ENCODE measurements around the gene CHCHD3.
"Not testable (repeated sequence)": the region's sequence is repeated elsewhere in the genome, so short reads cannot be mapped to it uniquely, and the experiment has no call there.

Gene CHCHD3

DNA sequence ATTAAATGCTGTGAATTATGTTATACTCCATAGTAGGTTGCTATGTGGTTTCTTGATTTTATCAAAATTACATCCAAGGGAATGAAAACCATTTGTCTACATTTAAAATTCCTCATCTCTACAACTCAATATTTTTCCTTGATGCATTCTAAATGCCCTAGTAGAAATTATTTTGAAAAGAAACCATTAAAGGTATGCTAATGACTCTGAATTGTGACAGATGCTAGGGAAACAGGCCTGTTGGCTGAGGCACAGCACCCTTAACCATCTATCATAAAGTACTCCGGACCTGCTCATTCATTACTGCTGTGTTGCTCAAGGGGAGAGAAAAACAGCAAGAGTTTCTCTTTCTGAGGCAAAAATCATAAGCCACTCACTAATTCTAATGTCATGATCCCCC, 131.2 kb downstream of the CHCHD3 start:
- Mint-ChIP-seq H3K27me3 (no peaks in the 10 kb centered on the region), H3K36me3 (ENCODE audit: low read depth) (peaks cover 46% of the 10 kb centered on the region), H3K9me3 (no peaks in the 10 kb centered on the region), H3K27ac (no peak overlapping the region), H3K4me3 (no peak overlapping the region), H3K4me1 (ENCODE audit: low read depth) (no peaks in the 10 kb centered on the region)
- DNase-seq, result no peak

DNA sequence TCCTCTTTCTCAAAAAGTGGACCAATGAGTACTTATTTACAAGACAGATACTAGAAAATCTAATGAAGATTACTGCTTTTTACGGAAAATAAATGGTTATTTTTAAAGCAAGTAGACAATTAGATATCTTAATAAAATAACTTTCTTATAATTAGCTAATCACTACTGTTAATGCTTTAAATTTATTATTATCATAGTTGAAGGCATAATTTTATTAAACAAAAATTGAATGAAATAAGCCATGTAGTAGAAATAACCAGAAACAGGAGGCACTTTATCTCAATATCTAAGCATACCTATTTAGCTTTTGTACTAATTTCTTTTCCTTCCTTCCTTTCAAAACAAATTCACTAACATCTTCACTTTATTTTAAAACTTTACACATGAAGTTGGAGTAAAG, 134.9 kb downstream of the CHCHD3 start:
- no peak for DNase-seq
- Mint-ChIP-seq H3K4me3 (no peak overlapping the region), H3K27ac (no peak overlapping the region), H3K36me3 (ENCODE audit: low read depth) (peaks cover 31% of the 10 kb centered on the region), H3K27me3 (no peaks in the 10 kb centered on the region), H3K4me1 (ENCODE audit: low read depth) (peaks cover 5% of the 10 kb centered on the region), H3K9me3 (no peaks in the 10 kb centered on the region)

DNA sequence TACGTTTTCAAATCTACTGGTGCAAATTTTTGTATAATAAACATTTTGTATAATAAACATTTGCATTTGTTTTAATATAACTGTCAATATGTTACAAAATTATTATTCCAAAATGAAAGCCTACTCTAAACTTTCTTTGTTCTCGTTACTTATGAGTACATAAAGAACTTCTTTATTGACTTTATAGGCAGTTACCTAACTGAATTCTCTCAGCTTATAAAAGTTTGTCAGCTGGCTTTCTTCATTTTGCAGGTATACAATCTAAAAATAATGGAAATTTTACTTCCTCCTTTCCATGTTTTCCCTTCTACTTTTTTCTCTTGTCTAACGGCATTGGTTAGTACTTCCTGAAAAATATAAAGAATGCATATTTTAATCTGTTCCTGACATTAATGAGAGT, 137.1 kb downstream of the CHCHD3 start:
- Mint-ChIP-seq H3K4me1 (ENCODE audit: low read depth) (peaks cover 10% of the 10 kb centered on the region), H3K27me3 (no peaks in the 10 kb centered on the region), H3K9me3 (no peaks in the 10 kb centered on the region), H3K4me3 (no peak overlapping the region), H3K36me3 (ENCODE audit: low read depth) (peaks cover 40% of the 10 kb centered on the region), H3K27ac (no peak overlapping the region)
- no peak for DNase-seq

DNA sequence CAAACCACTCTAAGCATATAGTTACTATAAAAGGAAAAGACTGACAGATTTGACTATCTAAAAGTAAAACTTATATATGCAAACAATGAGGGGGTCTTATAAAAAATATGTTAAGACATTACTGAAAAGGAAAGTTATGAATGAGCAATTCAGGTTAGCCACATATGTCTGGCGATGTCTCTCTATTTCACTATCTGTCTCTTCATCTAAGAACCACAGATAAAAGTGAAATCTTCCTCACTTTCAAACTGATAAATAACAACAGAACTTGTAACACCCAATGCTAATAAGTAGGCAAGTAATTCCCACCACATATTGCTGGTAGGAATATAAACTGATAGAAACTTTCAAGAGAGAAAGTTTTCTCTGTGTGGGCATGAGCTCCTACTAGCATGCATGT, 138.2 kb downstream of the CHCHD3 start:
- Mint-ChIP-seq H3K9me3 (no peaks in the 10 kb centered on the region), H3K36me3 (ENCODE audit: low read depth) (peaks cover 40% of the 10 kb centered on the region), H3K4me3 (no peak overlapping the region), H3K4me1 (ENCODE audit: low read depth) (peaks cover 10% of the 10 kb centered on the region), H3K27ac (no peak overlapping the region), H3K27me3 (no peaks in the 10 kb centered on the region)
- no peak for DNase-seq

DNA sequence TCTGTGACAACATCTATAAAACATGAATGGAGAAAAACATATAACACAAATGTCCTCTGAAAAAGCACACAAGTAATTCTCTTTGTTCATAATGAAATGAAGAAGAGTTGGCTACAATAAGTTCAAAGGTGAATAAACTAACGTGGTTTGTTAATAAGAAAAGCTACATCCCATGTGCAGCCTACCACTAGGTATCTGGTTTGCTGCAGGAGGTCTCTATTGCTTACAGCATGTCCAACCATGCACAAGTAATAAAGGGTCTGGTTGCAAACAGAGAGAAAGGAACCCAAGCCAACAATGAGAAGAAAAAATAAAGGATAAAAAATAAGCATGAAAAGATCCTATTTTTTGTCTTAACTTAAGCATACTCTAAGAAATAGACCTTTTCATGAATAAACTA, 139.2 kb downstream of the CHCHD3 start:
- peaks cover 40% of the 10 kb centered on the region for H3K36me3 Mint-ChIP-seq (ENCODE audit: low read depth)
- H3K4me1 Mint-ChIP-seq (ENCODE audit: low read depth), result peaks cover 10% of the 10 kb centered on the region
- H3K4me3 Mint-ChIP-seq, result no peak overlapping the region
- no peaks in the 10 kb centered on the region for H3K27me3 Mint-ChIP-seq
- H3K9me3 Mint-ChIP-seq, result peaks cover 2% of the 10 kb centered on the region
- H3K27ac Mint-ChIP-seq, result no peak overlapping the region
- no peak for DNase-seq

DNA sequence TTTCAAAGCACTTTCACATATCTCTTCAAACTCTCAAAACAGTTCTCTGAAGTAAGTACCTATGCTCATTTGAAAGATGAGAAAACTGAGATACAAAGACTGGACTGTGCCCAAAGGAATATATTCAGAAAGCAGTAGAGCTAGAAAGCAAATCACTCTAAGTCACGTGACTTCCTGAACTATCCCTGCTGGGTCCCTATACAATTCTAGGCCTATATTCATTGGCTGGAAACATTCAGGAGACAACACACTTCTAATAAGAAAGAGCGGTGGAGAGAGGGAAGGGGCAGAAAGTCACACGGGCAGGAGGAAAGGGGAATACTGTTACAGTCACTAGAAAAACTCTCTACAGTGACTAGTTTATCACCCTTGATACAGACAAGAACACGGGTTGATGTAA, 140.0 kb downstream of the CHCHD3 start:
- DNase-seq, result no peak
- peaks cover 2% of the 10 kb centered on the region for H3K9me3 Mint-ChIP-seq
- no peak overlapping the region for H3K4me3 Mint-ChIP-seq
- H3K36me3 Mint-ChIP-seq (ENCODE audit: low read depth), result peaks cover 42% of the 10 kb centered on the region
- peaks cover 10% of the 10 kb centered on the region for H3K4me1 Mint-ChIP-seq (ENCODE audit: low read depth)
- H3K27me3 Mint-ChIP-seq, result no peaks in the 10 kb centered on the region
- no peak overlapping the region for H3K27ac Mint-ChIP-seq

DNA sequence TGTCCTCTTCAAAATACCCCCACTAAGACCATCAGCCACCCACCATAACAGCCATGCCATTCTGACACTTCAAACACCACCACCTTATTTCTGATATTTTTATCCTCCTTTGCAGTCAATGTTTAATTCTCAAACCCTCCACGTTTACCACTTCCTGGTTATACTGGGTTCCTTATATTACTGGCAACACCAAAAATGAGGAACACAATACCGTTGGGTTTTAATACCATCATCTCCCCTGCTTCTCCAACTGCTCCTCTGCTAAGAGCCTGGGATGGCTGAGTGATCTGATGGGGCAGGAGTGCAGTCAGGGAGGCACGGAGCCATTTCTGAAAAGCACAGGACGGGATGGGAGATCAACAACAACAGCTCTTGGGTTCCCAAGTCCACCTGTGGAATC, 140.5 kb downstream of the CHCHD3 start:
- no peaks in the 10 kb centered on the region for H3K27me3 Mint-ChIP-seq
- no peak for DNase-seq
- H3K27ac Mint-ChIP-seq, result no peak overlapping the region
- peaks cover 2% of the 10 kb centered on the region for H3K9me3 Mint-ChIP-seq
- H3K4me3 Mint-ChIP-seq, result no peak overlapping the region
- H3K4me1 Mint-ChIP-seq (ENCODE audit: low read depth), result peaks cover 10% of the 10 kb centered on the region
- peaks cover 46% of the 10 kb centered on the region for H3K36me3 Mint-ChIP-seq (ENCODE audit: low read depth)

DNA sequence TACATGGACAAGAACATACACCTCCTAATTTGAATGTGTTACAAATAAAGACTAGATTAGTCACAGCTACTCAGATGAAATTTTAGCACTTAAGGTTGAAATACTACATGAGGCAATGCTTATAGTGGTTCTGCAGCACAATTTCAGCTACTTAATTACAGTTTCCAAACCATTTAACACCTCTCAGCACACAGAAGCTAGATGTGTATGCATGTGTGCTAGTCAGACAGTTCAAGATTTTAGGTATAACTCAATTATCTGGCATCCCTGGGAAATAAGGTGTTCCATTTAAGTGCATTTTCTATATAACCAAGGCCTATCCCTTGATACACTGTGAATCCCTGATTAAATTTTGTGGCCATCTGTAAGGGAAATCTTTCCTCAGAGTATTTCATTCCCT, 141.8 kb downstream of the CHCHD3 start:
- no peak for DNase-seq
- Mint-ChIP-seq H3K4me1 (ENCODE audit: low read depth) (peaks cover 10% of the 10 kb centered on the region), H3K9me3 (peaks cover 6% of the 10 kb centered on the region), H3K27me3 (no peaks in the 10 kb centered on the region), H3K4me3 (no peak overlapping the region), H3K36me3 (ENCODE audit: low read depth) (peaks cover 59% of the 10 kb centered on the region), H3K27ac (no peak overlapping the region)

DNA sequence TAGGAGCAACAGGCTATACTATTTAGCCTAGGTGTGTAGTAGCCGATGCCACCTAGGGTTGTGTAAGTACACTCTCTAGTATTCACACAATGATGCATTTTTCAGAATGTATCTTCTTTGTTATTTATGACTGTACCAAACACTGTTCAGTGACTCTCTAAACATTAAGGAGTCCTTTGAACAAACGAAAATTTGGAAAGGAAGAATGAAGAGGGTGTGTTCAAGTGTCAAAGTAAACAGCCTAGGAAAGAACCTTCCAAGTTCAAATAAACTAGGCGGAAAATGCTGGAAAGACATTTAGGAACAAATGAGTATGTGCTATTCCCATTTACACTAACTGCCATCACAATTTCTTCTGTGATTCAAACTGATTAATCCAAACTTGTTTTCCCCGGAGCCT, 142.4 kb downstream of the CHCHD3 start:
- H3K27ac Mint-ChIP-seq, result no peak overlapping the region
- no peak for DNase-seq
- H3K9me3 Mint-ChIP-seq, result peaks cover 6% of the 10 kb centered on the region
- H3K4me3 Mint-ChIP-seq, result no peak overlapping the region
- peaks cover 11% of the 10 kb centered on the region for H3K4me1 Mint-ChIP-seq (ENCODE audit: low read depth)
- H3K36me3 Mint-ChIP-seq (ENCODE audit: low read depth), result peaks cover 62% of the 10 kb centered on the region
- H3K27me3 Mint-ChIP-seq, result no peaks in the 10 kb centered on the region

DNA sequence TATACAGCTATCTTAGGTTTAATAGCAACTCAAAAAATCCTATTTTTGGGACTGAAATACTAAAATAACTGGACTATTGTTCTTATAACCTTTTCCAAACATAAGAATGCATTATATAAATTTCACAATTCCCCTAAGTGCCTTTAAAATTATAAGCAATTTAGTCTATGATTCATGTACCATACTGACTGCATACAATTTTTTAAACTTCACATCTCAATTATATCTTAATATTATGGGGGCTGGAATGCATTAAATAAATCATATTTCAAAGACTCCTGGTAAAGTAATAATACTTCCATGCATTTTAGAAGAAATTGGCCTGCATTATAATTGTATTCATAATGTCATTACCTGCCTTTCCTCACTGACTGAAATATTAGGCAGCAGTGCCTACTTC, 144.6 kb downstream of the CHCHD3 start:
- no peaks in the 10 kb centered on the region for H3K27me3 Mint-ChIP-seq
- H3K4me1 Mint-ChIP-seq (ENCODE audit: low read depth), result peaks cover 27% of the 10 kb centered on the region
- no peak overlapping the region for H3K27ac Mint-ChIP-seq
- H3K36me3 Mint-ChIP-seq (ENCODE audit: low read depth), result peaks cover 77% of the 10 kb centered on the region
- no peak overlapping the region for H3K4me3 Mint-ChIP-seq
- H3K9me3 Mint-ChIP-seq, result peaks cover 6% of the 10 kb centered on the region
- no peak for DNase-seq

DNA sequence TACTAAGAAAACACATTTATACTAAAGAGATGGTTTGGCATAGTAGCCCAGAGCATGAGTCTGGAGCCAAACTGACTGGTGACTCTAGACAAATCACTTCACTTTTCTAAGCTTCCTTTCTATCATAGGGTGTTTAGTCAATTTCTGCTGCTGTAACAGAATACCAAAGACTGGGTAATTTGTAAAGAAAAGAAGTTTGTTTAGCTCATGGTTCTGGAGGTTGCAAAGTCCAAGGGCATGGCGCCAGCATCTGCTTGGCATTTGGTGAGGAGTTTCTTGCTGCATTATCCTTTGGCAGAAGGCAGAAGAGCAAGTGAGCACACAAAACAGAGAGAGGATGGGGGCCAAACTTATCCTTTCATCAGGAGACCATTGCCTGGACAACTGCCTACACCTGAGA, 146.3 kb downstream of the CHCHD3 start:
- H3K9me3 Mint-ChIP-seq, result peaks cover 9% of the 10 kb centered on the region
- no peak overlapping the region for H3K27ac Mint-ChIP-seq
- H3K36me3 Mint-ChIP-seq (ENCODE audit: low read depth), result peaks cover 71% of the 10 kb centered on the region
- DNase-seq, result no peak
- peaks cover 27% of the 10 kb centered on the region for H3K4me1 Mint-ChIP-seq (ENCODE audit: low read depth)
- no peaks in the 10 kb centered on the region for H3K27me3 Mint-ChIP-seq
- H3K4me3 Mint-ChIP-seq, result no peak overlapping the region

DNA sequence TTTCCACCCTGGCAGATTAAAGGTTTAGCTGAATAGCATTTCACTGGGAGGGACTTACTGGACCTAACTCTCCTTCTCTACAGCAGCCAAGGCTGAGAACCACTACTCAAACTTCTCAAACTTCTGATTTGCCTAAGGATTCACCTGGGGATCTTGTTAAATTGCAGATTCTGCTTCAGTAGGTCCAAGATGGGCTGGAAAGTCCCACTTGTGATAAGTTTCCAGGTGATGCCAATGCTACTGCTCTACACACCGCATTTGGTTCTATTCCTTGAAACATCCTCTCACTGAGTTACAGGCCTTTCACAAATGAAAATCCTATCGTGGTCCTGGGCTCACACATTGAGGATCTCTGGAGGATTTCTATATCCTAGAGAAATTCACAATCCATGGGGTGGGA, 147.9 kb downstream of the CHCHD3 start:
- no peak overlapping the region for H3K4me3 Mint-ChIP-seq
- DNase-seq, result no peak
- H3K9me3 Mint-ChIP-seq, result peaks cover 12% of the 10 kb centered on the region
- H3K27ac Mint-ChIP-seq, result peak overlapping the region; percentile 85
- no peaks in the 10 kb centered on the region for H3K27me3 Mint-ChIP-seq
- peaks cover 27% of the 10 kb centered on the region for H3K4me1 Mint-ChIP-seq (ENCODE audit: low read depth)
- peaks cover 72% of the 10 kb centered on the region for H3K36me3 Mint-ChIP-seq (ENCODE audit: low read depth)

DNA sequence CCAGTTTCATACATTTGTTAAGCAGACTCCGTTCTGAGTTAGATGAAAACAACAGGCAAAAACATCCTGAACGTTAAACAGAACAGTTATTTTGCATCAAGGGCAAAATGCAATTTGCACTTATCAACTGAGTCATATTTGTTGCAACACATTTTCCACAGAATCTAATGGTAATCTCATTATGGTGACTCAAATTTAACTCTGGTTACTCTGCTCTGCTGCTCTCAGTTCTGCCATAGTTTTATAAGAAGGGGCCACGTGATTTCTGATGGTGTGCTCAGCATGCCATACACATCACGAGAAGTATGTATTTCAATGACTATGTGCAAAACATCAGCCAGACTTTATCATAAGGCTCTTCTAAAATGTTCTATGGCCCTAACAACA, 148.8 kb downstream of the CHCHD3 start:
- H3K9me3 Mint-ChIP-seq, result peaks cover 13% of the 10 kb centered on the region
- peaks cover 69% of the 10 kb centered on the region for H3K36me3 Mint-ChIP-seq (ENCODE audit: low read depth)
- peak overlapping the region; percentile 3 for H3K4me3 Mint-ChIP-seq
- peak overlapping the region; percentile 85 for H3K27ac Mint-ChIP-seq
- peaks cover 27% of the 10 kb centered on the region for H3K4me1 Mint-ChIP-seq (ENCODE audit: low read depth)
- no peak for DNase-seq
- H3K27me3 Mint-ChIP-seq, result no peaks in the 10 kb centered on the region

DNA sequence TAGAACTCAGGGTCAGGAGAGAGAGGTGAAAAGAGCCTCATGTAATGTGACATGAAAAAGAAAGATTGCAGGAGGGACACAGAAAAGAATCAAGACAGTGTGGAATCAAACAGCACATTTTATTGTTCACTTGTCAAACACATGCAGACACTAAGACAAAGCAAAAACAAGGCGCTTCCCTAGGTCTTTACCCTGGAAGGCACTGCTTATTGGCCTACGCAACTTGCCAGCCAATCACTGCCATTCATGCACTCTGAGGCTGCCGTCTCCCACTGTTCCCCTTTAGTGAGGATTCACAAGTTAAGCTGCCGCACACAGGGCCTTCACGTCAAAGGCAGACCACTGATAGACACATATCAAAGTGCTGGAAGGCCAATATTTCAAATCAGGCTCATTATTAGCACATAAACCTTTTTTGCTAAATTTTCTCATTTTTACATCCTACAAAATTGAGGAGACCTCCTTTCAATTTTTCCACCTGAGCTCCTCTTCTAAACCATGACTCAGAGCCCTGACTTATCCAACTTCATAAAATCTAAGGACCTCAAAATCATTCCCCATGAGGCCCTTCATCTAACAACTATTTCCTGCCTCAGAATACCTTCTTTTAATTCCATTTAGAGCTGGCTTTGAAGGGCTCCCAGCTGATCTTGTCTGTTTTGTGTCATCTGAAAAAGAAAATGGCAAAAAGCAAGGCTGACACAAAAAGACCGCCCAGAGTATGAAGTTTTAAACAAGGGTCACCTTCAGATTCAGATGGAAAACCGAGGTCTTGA, 149.4 kb downstream of the CHCHD3 start:
- Mint-ChIP-seq H3K36me3 (ENCODE audit: low read depth) (peaks cover 74% of the 10 kb centered on the region), H3K27ac (peak overlapping the region; percentile 85), H3K27me3 (no peaks in the 10 kb centered on the region), H3K9me3 (peaks cover 13% of the 10 kb centered on the region), H3K4me1 (ENCODE audit: low read depth) (peaks cover 27% of the 10 kb centered on the region), H3K4me3 (peak overlapping the region; percentile 3)
- no peak for DNase-seq

DNA sequence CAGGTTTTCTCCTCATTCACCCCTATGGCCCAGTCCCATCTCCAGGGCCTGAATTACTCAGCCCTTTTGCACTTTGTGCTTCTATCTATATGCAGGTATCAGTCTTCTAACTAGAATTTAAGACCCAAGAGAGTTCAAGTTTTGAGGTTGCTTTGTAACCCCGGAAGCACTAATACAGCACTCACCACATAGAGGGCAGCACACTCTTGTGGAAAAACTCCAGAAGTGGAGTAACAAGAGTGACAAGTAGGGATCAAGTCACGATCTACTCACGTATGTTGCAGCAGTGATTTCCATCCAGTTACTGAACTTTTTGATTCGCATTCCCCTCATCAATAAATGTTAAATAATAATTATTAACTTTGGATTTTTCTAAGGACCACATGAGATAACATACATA, 151.0 kb downstream of the CHCHD3 start:
- Mint-ChIP-seq H3K36me3 (ENCODE audit: low read depth) (peaks cover 78% of the 10 kb centered on the region), H3K27ac (no peak overlapping the region), H3K4me1 (ENCODE audit: low read depth) (peaks cover 27% of the 10 kb centered on the region), H3K4me3 (no peak overlapping the region), H3K27me3 (no peaks in the 10 kb centered on the region), H3K9me3 (peaks cover 12% of the 10 kb centered on the region)
- no peak for DNase-seq

DNA sequence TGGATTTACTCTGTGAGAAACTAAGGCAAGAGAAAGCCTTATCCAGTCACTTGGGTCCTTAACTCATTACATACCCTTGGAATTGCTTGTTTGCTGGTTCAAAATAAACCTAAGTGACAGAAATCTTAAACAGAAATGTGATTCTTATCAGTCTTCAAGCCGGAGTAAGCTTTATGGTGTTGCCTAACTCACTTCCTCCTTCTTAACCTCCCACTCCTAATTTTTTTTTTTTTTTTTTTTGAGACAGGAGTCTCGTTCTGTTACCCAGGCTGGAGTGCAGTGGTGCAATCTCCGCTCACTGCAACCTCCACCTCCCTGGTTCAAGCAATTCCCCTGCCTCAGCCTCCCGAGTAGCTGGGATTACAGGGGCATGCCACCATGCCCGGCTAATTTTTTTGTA, 151.9 kb downstream of the CHCHD3 start:
- peaks cover 27% of the 10 kb centered on the region for H3K4me1 Mint-ChIP-seq (ENCODE audit: low read depth)
- H3K27ac Mint-ChIP-seq, DNase-seq, H3K4me3 Mint-ChIP-seq, H3K27me3 Mint-ChIP-seq: not testable (repeated sequence)
- H3K36me3 Mint-ChIP-seq (ENCODE audit: low read depth), result peaks cover 76% of the 10 kb centered on the region
- H3K9me3 Mint-ChIP-seq, result peaks cover 12% of the 10 kb centered on the region

All from activated T-cell treated with anti-CD3 and anti-CD28 coated beads, Interleukin-2, amount 50 U/mL, for 24 hours (primary cell).